ENCODE data around the gene MRPL53. TPM values are rescaled to one million over a fixed set of nuclear protein-coding genes. Genes with fewer than 3 reads are reported as not detected.

Gene MRPL53
- total and polyA plus RNA-seq, 9 of the 15 experiments (the other 6 are each of a cell fraction or from before 2014, with no cell fraction given): 11.5 to 87.9 (median 41.1) TPM

DNA sequence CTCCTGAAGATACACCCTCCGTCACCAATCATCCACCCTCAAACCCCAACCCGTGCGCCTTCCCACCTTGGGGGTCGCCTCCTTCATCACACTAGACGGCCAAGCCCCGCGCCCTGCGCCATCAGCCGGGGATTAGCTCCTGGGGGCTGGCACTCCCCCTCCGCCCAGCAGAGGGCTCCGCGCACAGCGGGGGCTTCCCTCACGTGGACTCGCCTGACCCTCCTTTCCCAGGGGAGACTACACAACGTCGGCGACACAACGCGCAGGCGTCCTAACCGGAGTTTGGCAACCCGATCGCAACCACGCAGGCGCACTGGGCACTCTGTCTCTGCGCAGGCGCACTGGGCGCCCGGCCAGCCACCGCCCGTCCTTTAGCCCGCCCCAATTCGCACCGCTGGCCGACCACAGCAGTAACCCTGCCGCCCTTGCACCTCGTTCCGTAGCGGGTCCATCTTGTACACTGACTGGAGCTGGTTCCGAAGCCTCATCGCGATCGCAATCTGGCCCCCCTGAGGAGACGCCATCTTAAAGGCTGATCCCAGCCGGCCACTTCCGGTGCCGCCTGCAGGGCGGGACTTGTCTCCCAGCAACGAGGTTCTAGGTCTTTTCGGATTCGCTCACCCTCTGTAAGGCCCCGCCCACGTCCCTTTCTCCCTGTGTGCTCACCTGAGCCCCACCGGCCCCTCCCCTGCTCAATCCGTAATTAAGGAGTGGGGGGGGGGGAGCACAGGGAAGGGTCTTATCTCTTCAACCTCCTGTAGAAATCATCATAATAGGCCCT lies 34.9 kb upstream of the MRPL53 start, which contains the start of gene PCGF1 (continued):
- peak; percentile 77 for TF ChIP-seq SUPT5H (IDR thresholded peaks at IDR 0.05)
- no peak for TF ChIP-seq E4F1 (CRISPR knock-in tag; IDR thresholded peaks at IDR 0.05; ENCODE audit: borderline replicate concordance)
- TF ChIP-seq MCM7 (IDR thresholded peaks at IDR 0.05): no peak
- TF ChIP-seq ZNF282 (CRISPR knock-in tag; IDR thresholded peaks at IDR 0.05): no peak
- TF ChIP-seq ZNF436 (CRISPR knock-in tag; IDR thresholded peaks at IDR 0.05): no peak
- TF ChIP-seq RB1 (IDR thresholded peaks at IDR 0.05; ENCODE audit: low read depth): peak; percentile 19; the same call in 1 of the 2 replicates
- TF ChIP-seq LARP7 (IDR thresholded peaks at IDR 0.05): 0 out of 2 replicates have a peak, but pooled peaks have one; percentile 71
- TF ChIP-seq SFPQ (IDR thresholded peaks at IDR 0.05; ENCODE audit: low read depth, low read length): no peak
- TF ChIP-seq NFXL1 (CRISPR knock-in tag; IDR thresholded peaks at IDR 0.05): no peak
